ENCODE measurements around the gene UBE2L6.
"Not testable (repeated sequence)": the region's sequence is repeated elsewhere in the genome, so short reads cannot be mapped to it uniquely, and the experiment has no call there.

Gene UBE2L6

GRCh38 chr11:57566005-57566904 lies 1.2 kb downstream of the UBE2L6 start:
- DNase-seq, result no peak

GRCh38 chr11:57562596-57562995 lies 4.9 kb downstream of the UBE2L6 start:
- DNase-seq, result no peak

GRCh38 chr11:57560146-57560545 lies 7.3 kb downstream of the UBE2L6 start:
- no peak for DNase-seq

GRCh38 chr11:57556041-57556440 lies 11.4 kb downstream of the UBE2L6 start:
- DNase-seq, result no peak

- DNase-seq, result no peak
Measured at GRCh38 chr11:57555393-57555792, 12.1 kb downstream of the UBE2L6 start.

- DNase-seq, result no peak
Measured at GRCh38 chr11:57552479-57552878, 15.0 kb downstream of the UBE2L6 start.

GRCh38 chr11:57551941-57552340 lies 15.5 kb downstream of the UBE2L6 start:
- DNase-seq, result no peak

GRCh38 chr11:57549983-57550382 lies 17.5 kb downstream of the UBE2L6 start:
- no peak for DNase-seq

GRCh38 chr11:57547854-57548377 lies 19.6 kb downstream of the UBE2L6 start:
- no peak for DNase-seq

- no peak for DNase-seq
Measured at GRCh38 chr11:57546869-57547475, 20.5 kb downstream of the UBE2L6 start.

- DNase-seq, result no peak
Measured at GRCh38 chr11:57546451-57546850, 21.0 kb downstream of the UBE2L6 start.

GRCh38 chr11:57545883-57546282 lies 21.6 kb downstream of the UBE2L6 start:
- DNase-seq, result no peak

GRCh38 chr11:57544566-57544965 lies 22.9 kb downstream of the UBE2L6 start:
- no peak for DNase-seq

GRCh38 chr11:57543593-57543992 lies 23.9 kb downstream of the UBE2L6 start:
- no peak for DNase-seq

- DNase-seq, result no peak
Measured at GRCh38 chr11:57542582-57542981, 24.9 kb downstream of the UBE2L6 start.

GRCh38 chr11:57541169-57541568 lies 26.3 kb downstream of the UBE2L6 start:
- no peak for DNase-seq

GRCh38 chr11:57539342-57539741 lies 28.1 kb downstream of the UBE2L6 start:
- DNase-seq, result no peak

GRCh38 chr11:57536947-57537619 lies 30.4 kb downstream of the UBE2L6 start, which contains the start of gene SMTNL1:
SMTNL1 (plus strand) TSS chr11:57537595; CDS start chr11:57542643, 5,048 bp downstream.
- no peak for DNase-seq

GRCh38 chr11:57534449-57534848 lies 33.0 kb downstream of the UBE2L6 start:
- not testable (repeated sequence) for DNase-seq

GRCh38 chr11:57530596-57531507 lies 36.6 kb downstream of the UBE2L6 start, which contains the start of gene TIMM10:
TIMM10 (minus strand) TSS chr11:57530754; CDS start chr11:57530189, 565 bp downstream.
- peak; percentile 96 for DNase-seq

- no peak for DNase-seq
Measured at GRCh38 chr11:57530215-57530595, 37.3 kb downstream of the UBE2L6 start.

GRCh38 chr11:57529012-57529411 lies 38.5 kb downstream of the UBE2L6 start:
- DNase-seq, result no peak
